SU-DHL-6 (cell line): ENCODE results near the gene FAM171A2.
"Not testable (repeated sequence)": the region's sequence is repeated elsewhere in the genome, so short reads cannot be mapped to it uniquely, and the experiment has no call there.

Experiments
- CTCF ChIP-seq: fragments of 200-600 bp; sonication (generic); IDR thresholded peaks from one replicate; pipeline ENCODE4 v1.5.1; 2017; ENCODE audit warnings: antibody characterized with exemption, mild to moderate bottlenecking, low read length, moderate library complexity; ENCODE audit not compliant: insufficient read depth, poor library complexity, severe bottlenecking
- EZH2phosphoT487 ChIP-seq: fragments of 200-600 bp; sonication (generic), shearing (Covaris generic); conservative IDR thresholded peaks from 2 replicates; pipeline ENCODE4 v1.6.1; 2018; ENCODE audit warnings: mild to moderate bottlenecking, antibody characterized with exemption, low read length, moderate library complexity, mixed read lengths

GRCh38 chr17:44347206-44348055, 16.2 kb downstream of the FAM171A2 start:
- TF ChIP-seq CTCF, EZH2phosphoT487: not testable (repeated sequence)
